DOHH2 (cell line): Measurements from ENCODE around the gene LRRC75A.
A peak's percentile ranks its signal among the peaks of the same experiment; 100 is the strongest.
"Not testable (repeated sequence)": the region's sequence is repeated elsewhere in the genome, so short reads cannot be mapped to it uniquely, and the experiment has no call there.

Experiments
- H3F3A ChIP-seq: fragments of 200-600 bp; sonication (generic), shearing (Covaris generic); 2 replicates; pipeline ENCODE4 v1.6.0; 2016; ENCODE audit warnings: antibody characterized with exemption, mild to moderate bottlenecking; ENCODE audit not compliant: control insufficient read depth, insufficient read depth
- H3K27ac ChIP-seq: fragments of 200-600 bp; sonication (generic); 2 replicates; pipeline ENCODE4 v1.5.1; 2014; ENCODE audit warnings: low read depth, mild to moderate bottlenecking, low read length, moderate library complexity
- H3K27me3 ChIP-seq: fragments of 200-600 bp; sonication (generic); 2 replicates; pipeline ENCODE4 v1.6.1; 2014; ENCODE audit warnings: mild to moderate bottlenecking, low read length, mixed read lengths; ENCODE audit not compliant: control insufficient read depth
- H3K36me3 ChIP-seq: fragments of 200-600 bp; sonication (generic); 2 replicates; pipeline ENCODE4 v1.6.1; 2014; ENCODE audit warnings: mild to moderate bottlenecking, low read length, moderate library complexity, mixed read lengths; ENCODE audit not compliant: control insufficient read depth
- H3K4me1 ChIP-seq: fragments of 200-600 bp; sonication (generic); 2 replicates; pipeline ENCODE4 v1.6.1; 2014; ENCODE audit warnings: mild to moderate bottlenecking, low read length, mixed read lengths; ENCODE audit not compliant: control insufficient read depth
- H3K4me2 ChIP-seq: fragments of 200-600 bp; sonication (generic); 2 replicates; pipeline ENCODE4 v1.6.0; 2014; ENCODE audit warnings: mild to moderate bottlenecking, low read length, moderate library complexity
- H3K4me3 ChIP-seq: fragments of 200-600 bp; sonication (generic); 2 replicates; pipeline ENCODE4 v1.5.1; 2014; ENCODE audit warnings: mild to moderate bottlenecking, low read length, mixed read lengths
- H3K79me2 ChIP-seq: fragments of 200-600 bp; sonication (generic); 2 replicates; pipeline ENCODE4 v1.6.1; 2014; ENCODE audit warnings: mild to moderate bottlenecking, low read length, mixed read lengths; ENCODE audit not compliant: control insufficient read depth
- H3K9me2 ChIP-seq: fragments of 200-600 bp; sonication (generic); replicated peaks from 2 replicates; pipeline ENCODE4 v1.6.1; 2014; ENCODE audit warnings: mild to moderate bottlenecking, low read length, mixed read lengths; ENCODE audit not compliant: control insufficient read depth
- H3K9me3 ChIP-seq: fragments of 200-600 bp; sonication (generic); 2 replicates; pipeline ENCODE4 v1.6.1; 2014; ENCODE audit warnings: antibody characterized with exemption, low read length, mixed read lengths; ENCODE audit not compliant: control insufficient read depth, insufficient read depth
- H4K20me1 ChIP-seq: fragments of 200-600 bp; sonication (generic); 2 replicates; pipeline ENCODE4 v1.6.0; 2014; ENCODE audit warnings: low read depth, mild to moderate bottlenecking, antibody characterized with exemption, low read length, moderate library complexity; ENCODE audit not compliant: control insufficient read depth, insufficient read depth
- CTCF ChIP-seq: fragments of 200-600 bp; sonication (generic); IDR thresholded peaks from one replicate; pipeline ENCODE4 v1.5.1; 2014; ENCODE audit warnings: antibody characterized with exemption, mild to moderate bottlenecking, low read depth, low read length; ENCODE audit not compliant: poor library complexity, severe bottlenecking
- EZH2phosphoT487 ChIP-seq: fragments of 200-600 bp; sonication (generic); IDR thresholded peaks from 2 replicates; pipeline ENCODE4 v1.6.1; 2017; ENCODE audit warnings: borderline replicate concordance, mild to moderate bottlenecking, antibody characterized with exemption, low read length, moderate library complexity, mixed read lengths

LRRC75A gene

GRCh38 chr17:16398270-16399267 is 93.4 kb downstream of the LRRC75A start:
- Histone ChIP-seq H3F3A (no peaks in the 10 kb centered on the region), H3K79me2 (no peaks in the 10 kb centered on the region), H3K4me1 (peaks cover 18% of the 10 kb centered on the region), H4K20me1 (no peaks in the 10 kb centered on the region), H3K4me2 (peak overlapping the region; percentile 50), H3K36me3 (no peaks in the 10 kb centered on the region), H3K9me3 (no peaks in the 10 kb centered on the region), H3K27me3 (no peaks in the 10 kb centered on the region), H3K4me3 (peak overlapping the region; percentile 24; the same call in 1 of the 2 replicates), H3K27ac (no peak overlapping the region), H3K9me2 (no peaks in the 10 kb centered on the region)
- TF ChIP-seq CTCF (no peak), EZH2phosphoT487 (no peak)

GRCh38 chr17:16396693-16397092 is 95.3 kb downstream of the LRRC75A start:
- peaks cover 18% of the 10 kb centered on the region for H3K4me1 ChIP-seq
- not testable (repeated sequence) for H3K79me2 ChIP-seq, H3F3A ChIP-seq, H3K9me3 ChIP-seq, H3K4me3 ChIP-seq, H3K27ac ChIP-seq, H3K27me3 ChIP-seq, H3K36me3 ChIP-seq, H3K4me2 ChIP-seq, H3K9me2 ChIP-seq, H4K20me1 ChIP-seq

DNA sequence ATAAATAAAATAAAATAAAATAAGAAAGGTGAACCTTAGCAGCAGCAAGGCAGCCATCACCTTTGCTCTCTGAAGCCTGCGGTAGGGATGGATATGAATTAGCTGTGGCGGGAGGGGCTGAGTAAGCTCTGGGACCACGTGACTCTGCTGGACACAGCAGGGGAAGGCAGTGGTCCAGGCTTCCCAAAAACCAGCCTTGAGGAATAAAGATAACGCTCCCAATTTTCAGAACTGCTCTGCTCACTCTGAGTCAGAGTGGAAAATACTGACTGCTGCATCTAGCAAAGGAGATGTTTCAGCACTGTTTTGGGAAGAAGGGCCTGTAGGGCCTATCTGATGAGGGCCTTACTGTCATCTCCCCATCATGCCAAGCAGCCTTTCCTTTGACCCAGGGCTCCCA is 96.1 kb downstream of the LRRC75A start:
- H3K27me3 ChIP-seq, H3K27ac ChIP-seq, H3F3A ChIP-seq, H3K79me2 ChIP-seq, H3K4me2 ChIP-seq, H3K36me3 ChIP-seq, H3K4me3 ChIP-seq, H3K9me2 ChIP-seq, H3K9me3 ChIP-seq, H4K20me1 ChIP-seq: not testable (repeated sequence)
- peaks cover 18% of the 10 kb centered on the region for H3K4me1 ChIP-seq

DNA sequence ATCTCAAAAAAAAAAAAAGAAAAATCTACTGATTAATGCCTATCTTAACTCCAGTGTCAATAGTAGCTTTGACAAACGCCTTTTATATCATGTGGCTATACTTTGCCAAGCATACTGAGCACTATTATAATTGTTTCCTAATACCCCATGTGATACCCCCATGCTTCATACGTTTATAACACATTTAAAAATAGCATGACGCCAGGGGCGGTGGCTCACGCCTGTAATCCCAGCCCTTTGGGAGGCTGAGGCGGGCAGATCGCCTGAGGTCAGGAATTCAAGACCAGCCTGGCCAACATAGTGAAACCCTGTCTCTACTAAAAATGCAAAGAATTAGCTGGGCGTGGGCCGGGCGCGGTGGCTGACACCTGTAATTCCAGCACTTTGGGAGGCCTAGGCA is 99.5 kb downstream of the LRRC75A start:
- not testable (repeated sequence) for H3K36me3 ChIP-seq, H3K9me3 ChIP-seq, H3K79me2 ChIP-seq, H3K27ac ChIP-seq, H3F3A ChIP-seq, H3K27me3 ChIP-seq, H3K9me2 ChIP-seq, H3K4me2 ChIP-seq, H3K4me1 ChIP-seq, H3K4me3 ChIP-seq, H4K20me1 ChIP-seq
